CD4-positive, CD25-positive, alpha-beta regulatory T cell (primary cell): ENCODE measurements around the gene SIGLEC15. TPM values are rescaled to one million over a fixed set of nuclear protein-coding genes. Genes with fewer than 3 reads are reported as not detected.

Experiments
- ATAC-seq, 2 donors: fragments of 150-1000 bp; cut with Tn5 transposase; one replicate each; pipeline ENCODE4 v1.10.0; 2021; ENCODE audit warnings: low read depth in 2 of 2, moderate number of reproducible peaks in 2 of 2, moderate library complexity in 1 of 2
- DNase-seq, 3 donors: peaks; one replicate each; pipeline versions ENCODE4 v3.0.0 to v3.0.0-alpha.2; 2012 to 2022; ENCODE audit warnings: mixed read lengths in 1 of 3
- H3K27ac ChIP-seq: one replicate; pipeline ENCODE4 v1.7.0; 2013; ENCODE audit warnings: mild to moderate bottlenecking, low read length; ENCODE audit not compliant: insufficient read depth, poor library complexity, severe bottlenecking
- H3K27me3 ChIP-seq: one replicate; pipeline ENCODE4 v1.7.0; 2013; ENCODE audit warnings: low read length; ENCODE audit not compliant: control insufficient read depth, insufficient read depth
- H3K36me3 ChIP-seq: one replicate; pipeline ENCODE4 v1.7.0; 2013; ENCODE audit warnings: mild to moderate bottlenecking, low read length, moderate library complexity; ENCODE audit not compliant: control insufficient read depth, insufficient read depth
- H3K4me1 ChIP-seq: 2 replicates; pipeline ENCODE4 v1.7.0; 2013; ENCODE audit warnings: mild to moderate bottlenecking, low read length; ENCODE audit not compliant: insufficient read depth, control insufficient read depth, poor library complexity, severe bottlenecking
- H3K4me3 ChIP-seq: one replicate; pipeline ENCODE4 v1.7.0; 2013; ENCODE audit warnings: low read depth, mild to moderate bottlenecking, low read length, moderate library complexity
- H3K9me3 ChIP-seq, 2 experiments: 1 replicate in 1 of 2; 2 replicates in 1 of 2; pipeline ENCODE4 v1.7.0; 2013; ENCODE audit warnings: low read length in 2 of 2, mild to moderate bottlenecking in 1 of 2, moderate library complexity in 1 of 2; ENCODE audit not compliant: control insufficient read depth in 2 of 2
- H3K27ac Mint-ChIP-seq, 3 donors: one replicate each; pipeline ENCODE4 v1.8.0; 2020 to 2022; ENCODE audit warnings: mild to moderate bottlenecking in 3 of 3, mixed read lengths in 3 of 3, moderate library complexity in 2 of 3
- H3K27me3 Mint-ChIP-seq: one replicate; pipeline ENCODE4 v1.8.0; 2022; ENCODE audit warnings: mild to moderate bottlenecking, mixed read lengths
- H3K36me3 Mint-ChIP-seq: one replicate; pipeline ENCODE4 v1.8.0; 2020; ENCODE audit warnings: mixed read lengths
- H3K4me1 Mint-ChIP-seq, 4 donors: one replicate each; pipeline ENCODE4 v1.8.0; 2020 to 2022; ENCODE audit warnings: mixed read lengths in 4 of 4, mild to moderate bottlenecking in 1 of 4
- H3K4me3 Mint-ChIP-seq, 4 donors: one replicate each; pipeline ENCODE4 v1.8.0; 2020 to 2022; ENCODE audit warnings: mild to moderate bottlenecking in 4 of 4, mixed read lengths in 4 of 4, moderate library complexity in 3 of 4
- H3K9me3 Mint-ChIP-seq, 7 donors: one replicate each; pipeline ENCODE4 v1.8.0; 2020 to 2022; ENCODE audit warnings: mixed read lengths in 7 of 7, mild to moderate bottlenecking in 3 of 7, moderate library complexity in 2 of 7
- polyA plus RNA-seq, 4 donors: library from polyadenylated mRNA; unstranded; fragments of 300-500 nt; fragmentation: Illumina TruSeq; gene quantifications; one replicate each; pipeline ENCODE4 v1.2.3, GENCODE V29; 2021
- total RNA-seq: library from RNA; stranded (reverse); gene quantifications from one replicate; pipeline ENCODE4 v1.2.3, GENCODE V29; 2022

SIGLEC15 gene
- total and polyA plus RNA-seq, 5 donors from 2014 or later, result 0.36 TPM; not detected in 4

- ATAC-seq, result peak; percentile 86 to 92
These were observed 49.2 kb downstream of the SIGLEC15 start for GRCh38 chr18:45874491-45875184.

DNA sequence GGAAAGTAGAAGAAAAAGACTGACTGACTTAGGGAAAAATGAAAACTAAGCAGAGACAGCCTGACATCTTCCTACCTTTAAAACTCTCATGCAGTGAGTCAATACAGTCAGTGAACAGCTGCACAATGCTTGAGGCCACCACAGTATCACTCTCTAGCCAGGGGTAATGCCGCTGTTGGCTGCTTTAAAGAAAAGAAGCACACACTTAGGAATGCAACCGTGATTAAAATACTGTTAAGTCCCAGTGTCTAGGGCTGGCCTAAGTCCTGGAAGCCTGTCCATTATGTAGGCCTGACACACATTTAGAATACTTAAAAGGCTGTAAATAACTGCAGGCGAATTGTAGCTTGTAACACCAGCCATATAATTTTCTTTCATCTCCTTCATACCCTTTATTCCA, 50.7 kb downstream of the SIGLEC15 start:
- H3K4me3 ChIP-seq, result no peak overlapping the region
- DNase-seq (no peak), ATAC-seq (no peak)
- Mint-ChIP-seq H3K27me3 (no peaks in the 10 kb centered on the region), H3K36me3 (peaks cover 53% of the 10 kb centered on the region), H3K9me3 (peaks cover 0 to 8% (median 0%) of the 10 kb centered on the region in 7 donors), H3K4me1 (peaks cover 28 to 37% (median 33%) of the 10 kb centered on the region in 4 donors), H3K27ac (no peak overlapping the region), H3K4me3 (peak overlapping the region in 1 of 4 donors; percentile 27)
- no peaks in the 10 kb centered on the region for H3K27me3 ChIP-seq
- H3K9me3 ChIP-seq, result no peaks in the 10 kb centered on the region
- peaks cover 17% of the 10 kb centered on the region for H3K4me1 ChIP-seq
- H3K27ac ChIP-seq, result no peak overlapping the region
- peaks cover 60% of the 10 kb centered on the region for H3K36me3 ChIP-seq

More at GRCh38 chr18:45874491-45875184, 49.2 kb downstream of the SIGLEC15 start:
- peak overlapping the region in 2 of 4 donors; percentile 25 to 49 for H3K4me3 Mint-ChIP-seq
- Histone ChIP-seq H3K4me3 (peak overlapping the region; percentile 27), H3K4me1 (peaks cover 14% of the 10 kb centered on the region), H3K9me3 (no peaks in the 10 kb centered on the region), H3K27ac (peak overlapping the region; percentile 26), H3K36me3 (peaks cover 61% of the 10 kb centered on the region), H3K27me3 (no peaks in the 10 kb centered on the region)
- no peaks in the 10 kb centered on the region for H3K27me3 Mint-ChIP-seq
- DNase-seq, result peak in 2 of 3 donors; percentile 38 to 76
- H3K9me3 Mint-ChIP-seq, result peaks cover 0 to 8% (median 0%) of the 10 kb centered on the region in 7 donors
- peaks cover 56% of the 10 kb centered on the region for H3K36me3 Mint-ChIP-seq
- peaks cover 22 to 36% (median 29%) of the 10 kb centered on the region in 4 donors for H3K4me1 Mint-ChIP-seq
- peak overlapping the region; percentile 30 to 95 (median 42) for H3K27ac Mint-ChIP-seq

DNA sequence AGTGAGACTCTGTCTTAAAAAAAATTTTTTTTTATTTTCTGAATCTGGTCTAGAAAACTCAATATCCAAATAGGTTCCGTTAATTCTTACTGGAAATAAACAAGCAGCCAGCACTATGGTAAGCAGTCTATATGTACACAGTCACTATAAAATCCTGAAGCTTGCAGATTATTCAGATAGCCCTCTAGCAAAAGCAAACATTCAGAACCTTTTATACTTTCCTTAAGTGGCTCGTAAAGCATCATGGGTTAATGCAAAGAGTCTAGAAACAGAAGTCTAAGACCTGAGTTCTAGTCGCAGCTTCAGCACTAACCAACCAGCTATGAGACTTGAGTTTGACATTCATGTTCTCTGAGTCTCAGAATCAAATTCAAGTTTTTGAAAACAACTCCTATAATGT, 51.9 kb downstream of the SIGLEC15 start:
- no peaks in the 10 kb centered on the region for H3K27me3 ChIP-seq
- no peaks in the 10 kb centered on the region for H3K9me3 ChIP-seq
- Mint-ChIP-seq H3K36me3 (peaks cover 51% of the 10 kb centered on the region), H3K27ac (no peak overlapping the region), H3K4me3 (no peak overlapping the region), H3K4me1 (peaks cover 28 to 37% (median 31%) of the 10 kb centered on the region in 4 donors), H3K9me3 (peaks cover 0 to 8% (median 0%) of the 10 kb centered on the region in 7 donors), H3K27me3 (no peaks in the 10 kb centered on the region)
- no peak overlapping the region for H3K4me3 ChIP-seq
- DNase-seq (no peak), ATAC-seq (no peak)
- no peak overlapping the region for H3K27ac ChIP-seq
- H3K36me3 ChIP-seq, result peaks cover 61% of the 10 kb centered on the region
- H3K4me1 ChIP-seq, result peaks cover 17% of the 10 kb centered on the region

GRCh38 chr18:45879681-45880655, 54.5 kb downstream of the SIGLEC15 start:
- Mint-ChIP-seq H3K4me1 (peaks cover 13 to 19% (median 17%) of the 10 kb centered on the region in 4 donors), H3K4me3 (no peak overlapping the region), H3K27me3 (no peaks in the 10 kb centered on the region), H3K9me3 (no peaks in the 10 kb centered on the region), H3K27ac (peak overlapping the region; percentile 17 to 64 (median 34)), H3K36me3 (peaks cover 37% of the 10 kb centered on the region)
- Histone ChIP-seq H3K36me3 (peaks cover 68% of the 10 kb centered on the region), H3K27me3 (no peaks in the 10 kb centered on the region), H3K9me3 (no peaks in the 10 kb centered on the region), H3K27ac (no peak overlapping the region), H3K4me3 (no peak overlapping the region), H3K4me1 (peaks cover 8% of the 10 kb centered on the region)
- ATAC-seq (peak; percentile 83 to 96), DNase-seq (peak; percentile 49 to 75 (median 66))

DNA sequence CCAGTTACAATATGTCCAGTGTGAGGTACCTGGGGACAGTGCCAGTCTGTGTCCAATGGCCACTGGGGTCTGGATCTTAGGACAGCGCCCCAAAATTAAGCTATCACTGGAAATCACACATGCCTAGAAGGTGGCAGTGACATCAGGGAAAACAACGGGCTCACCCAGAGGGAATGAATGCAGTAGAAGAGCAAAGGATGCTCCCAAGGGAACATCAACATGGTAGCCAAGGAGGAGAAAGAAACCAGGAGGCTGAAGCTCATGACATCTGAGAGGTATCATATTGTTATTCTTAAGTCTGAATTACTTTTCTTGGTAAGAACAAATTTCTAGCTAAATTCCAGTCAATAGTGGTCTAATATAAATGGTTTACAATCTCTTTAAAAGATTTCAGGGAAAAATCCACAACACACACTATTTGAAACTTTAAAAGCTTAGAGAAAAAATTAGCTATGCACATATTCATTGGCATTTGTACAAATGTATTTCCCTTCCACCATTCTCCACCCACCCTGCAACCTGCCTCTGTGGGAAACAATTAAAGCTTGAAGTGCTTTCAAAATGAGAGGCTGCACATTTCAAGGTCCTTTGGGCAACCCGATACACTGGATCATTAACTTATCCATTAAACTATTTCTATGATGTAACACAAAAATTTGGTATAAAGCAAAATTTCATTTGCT, 55.5 kb downstream of the SIGLEC15 start:
- no peak overlapping the region for H3K27ac ChIP-seq
- Mint-ChIP-seq H3K36me3 (peaks cover 35% of the 10 kb centered on the region), H3K4me1 (peaks cover 8 to 13% (median 11%) of the 10 kb centered on the region in 4 donors), H3K9me3 (no peaks in the 10 kb centered on the region), H3K27ac (no peak overlapping the region), H3K4me3 (no peak overlapping the region), H3K27me3 (no peaks in the 10 kb centered on the region)
- peaks cover 66% of the 10 kb centered on the region for H3K36me3 ChIP-seq
- no peak overlapping the region for H3K4me3 ChIP-seq
- DNase-seq (no peak), ATAC-seq (no peak)
- H3K27me3 ChIP-seq, result no peaks in the 10 kb centered on the region
- H3K4me1 ChIP-seq, result peaks cover 5% of the 10 kb centered on the region
- H3K9me3 ChIP-seq, result no peaks in the 10 kb centered on the region

DNA sequence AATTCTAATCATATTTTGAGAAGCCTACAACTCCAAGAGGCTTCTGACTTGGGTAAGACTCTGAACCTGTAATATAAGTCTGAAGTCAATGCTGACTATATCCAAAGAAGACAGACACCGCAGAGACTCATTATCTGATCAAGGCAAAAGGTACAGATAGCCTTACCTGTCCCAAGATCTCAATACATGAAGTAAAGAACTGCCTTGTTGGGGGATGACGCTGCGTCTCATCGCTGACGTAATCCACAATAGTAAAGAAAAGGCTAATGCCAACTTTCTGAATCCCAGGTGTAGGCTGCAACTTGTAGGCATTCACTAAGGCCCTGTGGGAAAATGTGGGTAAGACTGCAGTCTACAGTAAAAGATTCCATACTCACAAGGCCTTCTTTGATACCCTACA, 62.1 kb downstream of the SIGLEC15 start:
- Mint-ChIP-seq H3K36me3 (peaks cover 35% of the 10 kb centered on the region), H3K27ac (peak overlapping the region in 1 of 3 donors; percentile 4), H3K4me1 (peaks cover 2 to 6% (median 4%) of the 10 kb centered on the region in 4 donors), H3K9me3 (no peaks in the 10 kb centered on the region), H3K27me3 (no peaks in the 10 kb centered on the region), H3K4me3 (no peak overlapping the region)
- DNase-seq (no peak), ATAC-seq (no peak)
- Histone ChIP-seq H3K4me3 (no peak overlapping the region), H3K27me3 (no peaks in the 10 kb centered on the region), H3K4me1 (no peaks in the 10 kb centered on the region), H3K36me3 (peaks cover 66% of the 10 kb centered on the region), H3K9me3 (no peaks in the 10 kb centered on the region), H3K27ac (no peak overlapping the region)

- Histone ChIP-seq H3K27ac (no peak overlapping the region), H3K27me3 (no peaks in the 10 kb centered on the region), H3K36me3 (peaks cover 69% of the 10 kb centered on the region), H3K4me1 (no peaks in the 10 kb centered on the region), H3K4me3 (no peak overlapping the region), H3K9me3 (no peaks in the 10 kb centered on the region)
- Mint-ChIP-seq H3K9me3 (peaks cover 0 to 1% (median 0%) of the 10 kb centered on the region in 7 donors), H3K4me3 (no peak overlapping the region), H3K4me1 (peaks cover 2 to 6% (median 4%) of the 10 kb centered on the region in 4 donors), H3K27me3 (no peaks in the 10 kb centered on the region), H3K27ac (no peak overlapping the region), H3K36me3 (peaks cover 33% of the 10 kb centered on the region)
- ATAC-seq (no peak), DNase-seq (no peak)
These were observed 64.1 kb downstream of the SIGLEC15 start for GRCh38 chr18:45889419-45890064.
